ENCODE measurements around the gene RAP1GDS1.

DNA sequence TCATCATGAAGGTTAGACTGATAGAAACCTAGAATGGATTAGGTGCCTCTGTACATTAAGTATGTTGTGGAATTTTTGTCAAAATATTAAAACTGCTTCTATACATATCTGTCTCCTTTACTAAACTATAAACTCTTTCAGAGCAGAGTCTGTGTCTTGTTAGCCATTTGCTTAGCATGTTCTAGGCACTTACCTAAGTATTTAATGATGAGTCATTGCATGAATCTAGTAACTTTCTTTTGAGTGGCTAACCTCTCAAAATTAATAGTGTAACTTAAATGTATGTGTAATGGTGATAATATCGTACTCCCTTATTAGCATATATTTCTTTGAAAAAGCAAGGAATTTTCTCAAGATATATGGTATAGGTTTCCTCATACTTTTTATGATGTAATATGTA is 57.8 kb downstream of the RAP1GDS1 start:
- TF ChIP-seq, protein P1, sequence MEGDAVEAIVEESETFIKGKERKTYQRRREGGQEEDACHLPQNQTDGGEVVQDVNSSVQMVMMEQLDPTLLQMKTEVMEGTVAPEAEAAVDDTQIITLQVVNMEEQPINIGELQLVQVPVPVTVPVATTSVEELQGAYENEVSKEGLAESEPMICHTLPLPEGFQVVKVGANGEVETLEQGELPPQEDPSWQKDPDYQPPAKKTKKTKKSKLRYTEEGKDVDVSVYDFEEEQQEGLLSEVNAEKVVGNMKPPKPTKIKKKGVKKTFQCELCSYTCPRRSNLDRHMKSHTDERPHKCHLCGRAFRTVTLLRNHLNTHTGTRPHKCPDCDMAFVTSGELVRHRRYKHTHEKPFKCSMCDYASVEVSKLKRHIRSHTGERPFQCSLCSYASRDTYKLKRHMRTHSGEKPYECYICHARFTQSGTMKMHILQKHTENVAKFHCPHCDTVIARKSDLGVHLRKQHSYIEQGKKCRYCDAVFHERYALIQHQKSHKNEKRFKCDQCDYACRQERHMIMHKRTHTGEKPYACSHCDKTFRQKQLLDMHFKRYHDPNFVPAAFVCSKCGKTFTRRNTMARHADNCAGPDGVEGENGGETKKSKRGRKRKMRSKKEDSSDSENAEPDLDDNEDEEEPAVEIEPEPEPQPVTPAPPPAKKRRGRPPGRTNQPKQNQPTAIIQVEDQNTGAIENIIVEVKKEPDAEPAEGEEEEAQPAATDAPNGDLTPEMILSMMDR (CRISPR knock-in tag; IDR thresholded peaks at IDR 0.05): no peak
- no peak for TF ChIP-seq HMG20B (CRISPR knock-in tag; conservative IDR thresholded peaks at IDR 0.05)
- TF ChIP-seq, protein P2, sequence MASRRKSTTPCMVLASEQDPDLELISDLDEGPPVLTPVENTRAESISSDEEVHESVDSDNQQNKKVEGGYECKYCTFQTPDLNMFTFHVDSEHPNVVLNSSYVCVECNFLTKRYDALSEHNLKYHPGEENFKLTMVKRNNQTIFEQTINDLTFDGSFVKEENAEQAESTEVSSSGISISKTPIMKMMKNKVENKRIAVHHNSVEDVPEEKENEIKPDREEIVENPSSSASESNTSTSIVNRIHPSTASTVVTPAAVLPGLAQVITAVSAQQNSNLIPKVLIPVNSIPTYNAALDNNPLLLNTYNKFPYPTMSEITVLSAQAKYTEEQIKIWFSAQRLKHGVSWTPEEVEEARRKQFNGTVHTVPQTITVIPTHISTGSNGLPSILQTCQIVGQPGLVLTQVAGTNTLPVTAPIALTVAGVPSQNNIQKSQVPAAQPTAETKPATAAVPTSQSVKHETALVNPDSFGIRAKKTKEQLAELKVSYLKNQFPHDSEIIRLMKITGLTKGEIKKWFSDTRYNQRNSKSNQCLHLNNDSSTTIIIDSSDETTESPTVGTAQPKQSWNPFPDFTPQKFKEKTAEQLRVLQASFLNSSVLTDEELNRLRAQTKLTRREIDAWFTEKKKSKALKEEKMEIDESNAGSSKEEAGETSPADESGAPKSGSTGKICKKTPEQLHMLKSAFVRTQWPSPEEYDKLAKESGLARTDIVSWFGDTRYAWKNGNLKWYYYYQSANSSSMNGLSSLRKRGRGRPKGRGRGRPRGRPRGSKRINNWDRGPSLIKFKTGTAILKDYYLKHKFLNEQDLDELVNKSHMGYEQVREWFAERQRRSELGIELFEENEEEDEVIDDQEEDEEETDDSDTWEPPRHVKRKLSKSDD (CRISPR knock-in tag; IDR thresholded peaks at IDR 0.05; ENCODE audit: low read depth): no peak
- TF ChIP-seq TBX2 (CRISPR knock-in tag; IDR thresholded peaks at IDR 0.05; ENCODE audit: borderline replicate concordance): no peak

Measured in HepG2 (cell line).